Hepatocyte (in vitro differentiated cells): ENCODE measurements around the gene CBX2.
A peak's percentile ranks its signal among the peaks of the same experiment; 100 is the strongest.

Experiments
- EZH2 ChIP-seq: fragments of 200-600 bp; sonication (generic); IDR thresholded peaks from 2 replicates; pipeline ENCODE4 v1.6.1; 2016; ENCODE audit warnings: antibody characterized with exemption, mild to moderate bottlenecking, borderline replicate concordance
- EZH2phosphoT487 ChIP-seq: fragments of 200-600 bp; sonication (generic); IDR thresholded peaks from one replicate; pipeline ENCODE4 v1.6.1; 2018; ENCODE audit warnings: antibody characterized with exemption, mild to moderate bottlenecking, low read depth, moderate library complexity; ENCODE audit not compliant: unreplicated experiment, severe bottlenecking
- TF ChIP-seq, protein P1 (sequence below): fragments of 200-600 bp; sonication (generic); IDR thresholded peaks from 2 replicates; pipeline ENCODE4 v1.5.1; 2016; ENCODE audit warnings: antibody characterized with exemption, mild to moderate bottlenecking; ENCODE audit not compliant: poor library complexity

DNA sequence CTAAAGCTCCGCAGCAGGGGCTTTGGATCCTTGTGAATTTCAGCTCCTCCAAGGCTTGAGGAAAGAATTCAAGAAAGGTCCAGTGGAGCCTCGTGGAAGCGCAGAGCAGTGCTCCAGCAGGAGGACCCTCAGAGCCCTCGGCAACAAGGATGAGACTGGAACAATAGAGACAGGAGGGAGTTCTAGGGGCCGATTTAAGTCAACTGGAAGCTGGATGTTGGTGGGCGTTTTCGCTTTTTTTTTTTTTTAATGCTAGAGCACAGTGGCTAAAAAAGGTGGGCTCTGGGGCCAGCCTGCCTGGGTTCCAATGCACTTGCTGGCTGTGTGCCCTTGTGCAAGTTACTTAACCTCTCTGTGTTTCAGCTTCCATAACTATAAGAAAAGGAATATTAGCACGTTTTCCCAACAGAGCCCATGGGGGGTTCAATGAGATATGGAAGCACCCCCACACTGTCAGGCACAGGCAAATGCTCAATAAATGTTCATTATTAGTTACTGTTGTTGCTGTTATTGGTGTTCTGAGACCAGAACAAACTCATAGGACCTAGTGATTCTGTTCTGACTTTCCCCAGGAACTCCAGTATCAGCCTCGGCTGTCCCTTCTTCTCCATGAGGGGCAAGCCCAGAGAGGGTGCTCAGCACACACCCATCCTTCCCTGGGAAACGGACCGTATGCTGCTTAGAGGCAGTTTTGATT lies 24.2 kb downstream of the CBX2 start:
- no peak for TF ChIP-seq EZH2phosphoT487
- TF ChIP-seq, protein P1, sequence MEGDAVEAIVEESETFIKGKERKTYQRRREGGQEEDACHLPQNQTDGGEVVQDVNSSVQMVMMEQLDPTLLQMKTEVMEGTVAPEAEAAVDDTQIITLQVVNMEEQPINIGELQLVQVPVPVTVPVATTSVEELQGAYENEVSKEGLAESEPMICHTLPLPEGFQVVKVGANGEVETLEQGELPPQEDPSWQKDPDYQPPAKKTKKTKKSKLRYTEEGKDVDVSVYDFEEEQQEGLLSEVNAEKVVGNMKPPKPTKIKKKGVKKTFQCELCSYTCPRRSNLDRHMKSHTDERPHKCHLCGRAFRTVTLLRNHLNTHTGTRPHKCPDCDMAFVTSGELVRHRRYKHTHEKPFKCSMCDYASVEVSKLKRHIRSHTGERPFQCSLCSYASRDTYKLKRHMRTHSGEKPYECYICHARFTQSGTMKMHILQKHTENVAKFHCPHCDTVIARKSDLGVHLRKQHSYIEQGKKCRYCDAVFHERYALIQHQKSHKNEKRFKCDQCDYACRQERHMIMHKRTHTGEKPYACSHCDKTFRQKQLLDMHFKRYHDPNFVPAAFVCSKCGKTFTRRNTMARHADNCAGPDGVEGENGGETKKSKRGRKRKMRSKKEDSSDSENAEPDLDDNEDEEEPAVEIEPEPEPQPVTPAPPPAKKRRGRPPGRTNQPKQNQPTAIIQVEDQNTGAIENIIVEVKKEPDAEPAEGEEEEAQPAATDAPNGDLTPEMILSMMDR, result no peak
- TF ChIP-seq EZH2, result peak; percentile 23
